ENCODE measurements around the gene CSNK1G3.
"Not testable (repeated sequence)": the region's sequence is repeated elsewhere in the genome, so short reads cannot be mapped to it uniquely, and the experiment has no call there.

DNA sequence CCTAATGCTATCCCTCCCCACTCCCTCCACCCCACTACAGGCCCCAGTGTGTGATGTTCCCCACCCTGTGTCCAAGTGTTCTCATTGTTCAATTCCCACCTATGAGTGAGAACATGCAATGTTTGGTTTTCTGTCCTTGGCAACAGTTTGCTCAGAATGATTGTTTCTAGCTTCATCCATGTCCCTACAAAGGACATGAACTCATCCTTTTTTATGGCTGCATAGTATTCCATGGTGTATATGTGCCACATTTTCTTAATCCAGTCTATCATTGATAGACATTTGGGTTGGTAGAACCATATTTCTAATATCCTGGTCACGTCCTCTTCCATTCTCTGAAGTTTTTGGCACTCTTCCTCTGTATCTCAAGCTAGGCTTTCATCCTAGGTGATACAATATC lies 45.1 kb upstream of the CSNK1G3 start:
- not testable (repeated sequence) for TF ChIP-seq CTCF (IDR thresholded peaks at IDR 0.05); POLR2A (IDR thresholded peaks at IDR 0.05; ENCODE audit: low read depth)

All from esophagus muscularis mucosa (tissue), 3 donors.